Loucy (cell line): ENCODE measurements around the gene RGPD3.
"Not testable (repeated sequence)": the region's sequence is repeated elsewhere in the genome, so short reads cannot be mapped to it uniquely, and the experiment has no call there.

Source experiments
- EZH2phosphoT487 ChIP-seq: fragments of 200-600 bp; IDR thresholded peaks from 2 replicates; pipeline ENCODE4 v1.6.1; 2018; ENCODE audit warnings: antibody characterized with exemption, mild to moderate bottlenecking, moderate library complexity, borderline replicate concordance
- TF ChIP-seq, protein P1 (sequence below): fragments of 200-600 bp; sonication (generic); conservative IDR thresholded peaks from 2 replicates; pipeline ENCODE4 v1.5.1; 2014; ENCODE audit warnings: mild to moderate bottlenecking, antibody characterized with exemption, low read length

DNA sequence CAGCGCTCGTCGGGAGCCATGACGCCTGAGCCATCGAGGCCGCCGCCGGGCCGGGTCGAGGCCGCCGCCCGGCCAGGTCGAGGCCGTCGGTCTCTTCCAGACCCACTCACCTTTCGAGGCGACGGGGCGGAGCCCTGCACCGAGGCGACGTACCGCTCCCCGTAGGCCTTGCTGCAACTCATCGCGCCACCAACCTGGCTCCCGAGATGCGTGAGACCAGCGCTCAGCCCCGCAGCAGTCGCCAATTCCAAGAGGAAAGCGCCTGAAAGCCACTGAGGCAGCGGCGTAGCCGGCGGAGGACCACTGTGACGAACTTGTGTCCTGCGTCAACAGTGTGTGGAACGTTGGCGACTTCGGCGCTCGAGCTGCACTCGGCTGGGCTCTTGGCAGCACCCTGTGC lies at the start of gene RGPD3:
- TF ChIP-seq, protein P1, sequence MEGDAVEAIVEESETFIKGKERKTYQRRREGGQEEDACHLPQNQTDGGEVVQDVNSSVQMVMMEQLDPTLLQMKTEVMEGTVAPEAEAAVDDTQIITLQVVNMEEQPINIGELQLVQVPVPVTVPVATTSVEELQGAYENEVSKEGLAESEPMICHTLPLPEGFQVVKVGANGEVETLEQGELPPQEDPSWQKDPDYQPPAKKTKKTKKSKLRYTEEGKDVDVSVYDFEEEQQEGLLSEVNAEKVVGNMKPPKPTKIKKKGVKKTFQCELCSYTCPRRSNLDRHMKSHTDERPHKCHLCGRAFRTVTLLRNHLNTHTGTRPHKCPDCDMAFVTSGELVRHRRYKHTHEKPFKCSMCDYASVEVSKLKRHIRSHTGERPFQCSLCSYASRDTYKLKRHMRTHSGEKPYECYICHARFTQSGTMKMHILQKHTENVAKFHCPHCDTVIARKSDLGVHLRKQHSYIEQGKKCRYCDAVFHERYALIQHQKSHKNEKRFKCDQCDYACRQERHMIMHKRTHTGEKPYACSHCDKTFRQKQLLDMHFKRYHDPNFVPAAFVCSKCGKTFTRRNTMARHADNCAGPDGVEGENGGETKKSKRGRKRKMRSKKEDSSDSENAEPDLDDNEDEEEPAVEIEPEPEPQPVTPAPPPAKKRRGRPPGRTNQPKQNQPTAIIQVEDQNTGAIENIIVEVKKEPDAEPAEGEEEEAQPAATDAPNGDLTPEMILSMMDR, result not testable (repeated sequence)
- TF ChIP-seq EZH2phosphoT487, result not testable (repeated sequence)
